Femur (tissue), 1 donor: ENCODE measurements around the gene DOK5.
"Not testable (repeated sequence)": the region's sequence is repeated elsewhere in the genome, so short reads cannot be mapped to it uniquely, and the experiment has no call there.

Experiments used
- DNase-seq: peaks from one replicate; pipeline ENCODE4 v3.0.0-alpha.2; 2017

DOK5 gene

GRCh38 chr20:54472607-54473006, 2.8 kb upstream of the DOK5 start:
- DNase-seq, result no peak

- DNase-seq, result no peak
Measured at GRCh38 chr20:54473340-54473739, 2.1 kb upstream of the DOK5 start.

- DNase-seq, result no peak
Measured at GRCh38 chr20:54474046-54474445, 1.3 kb upstream of the DOK5 start.

- no peak for DNase-seq
Measured at GRCh38 chr20:54474866-54475265, 527 bp upstream of the DOK5 start.

GRCh38 chr20:54476169-54477009, 996 bp downstream of the DOK5 start:
- peak; percentile 54 for DNase-seq

- DNase-seq, result no peak
Measured at GRCh38 chr20:54477191-54477955, 2.0 kb downstream of the DOK5 start.

- DNase-seq, result no peak
Measured at GRCh38 chr20:54479138-54479906, 3.9 kb downstream of the DOK5 start.

- DNase-seq, result not testable (repeated sequence)
Measured at GRCh38 chr20:54479937-54480336, 4.5 kb downstream of the DOK5 start.

- no peak for DNase-seq
Measured at GRCh38 chr20:54481442-54481841, 6.0 kb downstream of the DOK5 start.

GRCh38 chr20:54485631-54486030, 10.2 kb downstream of the DOK5 start:
- DNase-seq, result no peak

- no peak for DNase-seq
Measured at GRCh38 chr20:54486585-54486984, 11.2 kb downstream of the DOK5 start.

- no peak for DNase-seq
Measured at GRCh38 chr20:54488442-54488841, 13.0 kb downstream of the DOK5 start.

GRCh38 chr20:54491506-54491905, 16.1 kb downstream of the DOK5 start:
- DNase-seq, result peak; percentile 26

GRCh38 chr20:54494303-54495006, 19.1 kb downstream of the DOK5 start:
- DNase-seq, result no peak

GRCh38 chr20:54497931-54498718, 22.7 kb downstream of the DOK5 start:
- DNase-seq, result no peak

GRCh38 chr20:54499111-54499510, 23.7 kb downstream of the DOK5 start:
- no peak for DNase-seq

- no peak for DNase-seq
Measured at GRCh38 chr20:54502179-54502578, 26.8 kb downstream of the DOK5 start.

- no peak for DNase-seq
Measured at GRCh38 chr20:54506643-54507042, 31.2 kb downstream of the DOK5 start.

GRCh38 chr20:54510541-54511129, 35.2 kb downstream of the DOK5 start:
- DNase-seq, result peak; percentile 76

- DNase-seq, result no peak
Measured at GRCh38 chr20:54512694-54513093, 37.3 kb downstream of the DOK5 start.

- DNase-seq, result no peak
Measured at GRCh38 chr20:54514028-54514607, 38.7 kb downstream of the DOK5 start.
